ENCODE measurements around the gene UTS2R. TPM values are rescaled to one million over a fixed set of nuclear protein-coding genes. Genes with fewer than 3 reads are reported as not detected.
A peak's percentile ranks its signal among the peaks of the same experiment; 100 is the strongest.
"Not testable (repeated sequence)": the region's sequence is repeated elsewhere in the genome, so short reads cannot be mapped to it uniquely, and the experiment has no call there.

UTS2R gene
- total and polyA plus RNA-seq, 8 donors = not detected

GRCh38 chr17:82355770-82356427, 15.7 kb upstream of the UTS2R start:
- no peak for TF ChIP-seq CTCF (IDR thresholded peaks at IDR 0.05)
- TF ChIP-seq EP300 (IDR thresholded peaks at IDR 0.05) = no peak
- no peak for TF ChIP-seq POLR2A (IDR thresholded peaks at IDR 0.05)
- no peak for TF ChIP-seq POLR2AphosphoS5 (IDR thresholded peaks at IDR 0.05)
- Histone ChIP-seq H3K27me3 (peaks cover 0 to 44% (median 3%) of the 10 kb centered on the region in 3 donors), H3K9me3 (no peaks in the 10 kb centered on the region), H3K4me1 (peaks cover 6 to 36% (median 22%) of the 10 kb centered on the region in 4 donors), H3K27ac (no peak overlapping the region), H3K36me3 (no peaks in the 10 kb centered on the region), H3K4me3 (no peak overlapping the region)
- intact Hi-C loops (cut with DNase I; ENCODE audit: low total_unique reads) = no loop called here
- peak; percentile 39 to 49 for DNase-seq
- 21 to 85% (median 65%) methylated on average over 2 to 11 of the region's 11 CpGs for WGBS, 5 donors

GRCh38 chr17:82356845-82357355, 14.7 kb upstream of the UTS2R start:
- WGBS, 5 donors = 40 to 45% (median 43%) methylated on average over 4 to 20 of the region's 20 CpGs
- Histone ChIP-seq H3K27me3 (peaks cover 0 to 39% (median 3%) of the 10 kb centered on the region in 3 donors), H3K4me3 (no peak overlapping the region), H3K4me1 (peaks cover 6 to 29% (median 16%) of the 10 kb centered on the region in 4 donors), H3K27ac (no peak overlapping the region), H3K36me3 (no peaks in the 10 kb centered on the region), H3K9me3 (no peaks in the 10 kb centered on the region)
- intact Hi-C loops (cut with DNase I; ENCODE audit: low total_unique reads) = no loop called here
- TF ChIP-seq POLR2A (IDR thresholded peaks at IDR 0.05) = no peak
- TF ChIP-seq EP300 (IDR thresholded peaks at IDR 0.05) = no peak
- TF ChIP-seq POLR2AphosphoS5 (IDR thresholded peaks at IDR 0.05) = no peak
- no peak for TF ChIP-seq CTCF (IDR thresholded peaks at IDR 0.05)
- DNase-seq = peak in 1 of 2 donors; percentile 49

- WGBS, 5 donors = 56 to 69% (median 61%) methylated on average over 2 of the region's 2 CpGs
- intact Hi-C loops (cut with DNase I; ENCODE audit: low total_unique reads) = no loop called here
- H3K4me1 ChIP-seq = peaks cover 6 to 26% (median 14%) of the 10 kb centered on the region in 4 donors
- H3K27ac ChIP-seq = no peak overlapping the region
- no peak for DNase-seq
- TF ChIP-seq EP300 (IDR thresholded peaks at IDR 0.05) (no peak), POLR2AphosphoS5 (IDR thresholded peaks at IDR 0.05) (no peak), POLR2A (IDR thresholded peaks at IDR 0.05) (no peak), CTCF (IDR thresholded peaks at IDR 0.05) (no peak)
- H3K9me3 ChIP-seq = no peaks in the 10 kb centered on the region
- H3K4me3 ChIP-seq = no peak overlapping the region
- H3K36me3 ChIP-seq = no peaks in the 10 kb centered on the region
- peaks cover 0 to 39% (median 3%) of the 10 kb centered on the region in 3 donors for H3K27me3 ChIP-seq
Measured at GRCh38 chr17:82357394-82357793, 14.2 kb upstream of the UTS2R start.

- H3K27ac ChIP-seq = no peak within 1 kb of the TSS
- no peak for TF ChIP-seq POLR2A (IDR thresholded peaks at IDR 0.05)
- TF ChIP-seq EP300 (IDR thresholded peaks at IDR 0.05) = no peak
- no peak for TF ChIP-seq CTCF (IDR thresholded peaks at IDR 0.05)
- TF ChIP-seq POLR2AphosphoS5 (IDR thresholded peaks at IDR 0.05) = no peak
- peak in 1 of 2 donors; percentile 55 for DNase-seq
- 56 to 71% (median 65%) methylated on average over 19 to 21 of the region's 21 CpGs for WGBS, 5 donors
- no peaks in the 10 kb centered on the region for H3K9me3 ChIP-seq
- H3K4me3 ChIP-seq = no peak within 1 kb of the TSS
- H3K36me3 ChIP-seq = no peaks in the 10 kb centered on the region
- intact Hi-C loops (cut with DNase I; ENCODE audit: low total_unique reads) = no loop called here
- H3K4me1 ChIP-seq = peaks cover 6 to 26% (median 14%) of the 10 kb centered on the region in 4 donors
- H3K27me3 ChIP-seq = peaks cover 0 to 35% (median 3%) of the 10 kb centered on the region in 3 donors
Measured at GRCh38 chr17:82358465-82359350, 12.9 kb upstream of the UTS2R start, which contains the start of gene TEX19. TEX19 (plus strand) TSS chr17:82359247; CDS start chr17:82362151, 2,904 bp downstream.

GRCh38 chr17:82359451-82360074, 12.0 kb upstream of the UTS2R start:
- H3K9me3 ChIP-seq; H3K36me3 ChIP-seq; H3K27ac ChIP-seq; H3K4me3 ChIP-seq; intact Hi-C loops (cut with DNase I; ENCODE audit: low total_unique reads): not testable (repeated sequence)
- DNase-seq = peak in 1 of 2 donors; percentile 63
- H3K27me3 ChIP-seq = peaks cover 0 to 35% (median 3%) of the 10 kb centered on the region in 3 donors
- peaks cover 6 to 26% (median 14%) of the 10 kb centered on the region in 4 donors for H3K4me1 ChIP-seq
- WGBS, 5 donors = 63 to 94% (median 80%) methylated on average over 1 of the region's 1 CpG

Measured in stomach (tissue), 9 donors.